ENCODE results near the gene REST.

GRCh38 chr4:56981795-56982201 lies 74.1 kb downstream of the REST start:
- TF ChIP-seq CTCF (IDR thresholded peaks at IDR 0.05) (no peak), POLR2AphosphoS5 (IDR thresholded peaks at IDR 0.05; ENCODE audit: insufficient read depth in 1 of 2, low read depth in 1 of 2) (no peak), POLR2A (IDR thresholded peaks at IDR 0.05) (no peak)

All from vagina (tissue), 2 donors.